Stimulated activated CD8-positive, alpha-beta memory T cell treated with anti-CD3 and anti-CD28 coated beads, Interleukin-4, amount 100 ng/mL, for 48 hours (primary cell): ENCODE data around the gene ARPP19.
"Not testable (repeated sequence)": the region's sequence is repeated elsewhere in the genome, so short reads cannot be mapped to it uniquely, and the experiment has no call there.

Source experiments
- DNase-seq: peaks from one replicate; pipeline ENCODE4 v3.0.0-alpha.2; 2020

ARPP19 gene

GRCh38 chr15:52546031-52546751 lies 22.6 kb downstream of the ARPP19 start:
- DNase-seq, result no peak

DNA sequence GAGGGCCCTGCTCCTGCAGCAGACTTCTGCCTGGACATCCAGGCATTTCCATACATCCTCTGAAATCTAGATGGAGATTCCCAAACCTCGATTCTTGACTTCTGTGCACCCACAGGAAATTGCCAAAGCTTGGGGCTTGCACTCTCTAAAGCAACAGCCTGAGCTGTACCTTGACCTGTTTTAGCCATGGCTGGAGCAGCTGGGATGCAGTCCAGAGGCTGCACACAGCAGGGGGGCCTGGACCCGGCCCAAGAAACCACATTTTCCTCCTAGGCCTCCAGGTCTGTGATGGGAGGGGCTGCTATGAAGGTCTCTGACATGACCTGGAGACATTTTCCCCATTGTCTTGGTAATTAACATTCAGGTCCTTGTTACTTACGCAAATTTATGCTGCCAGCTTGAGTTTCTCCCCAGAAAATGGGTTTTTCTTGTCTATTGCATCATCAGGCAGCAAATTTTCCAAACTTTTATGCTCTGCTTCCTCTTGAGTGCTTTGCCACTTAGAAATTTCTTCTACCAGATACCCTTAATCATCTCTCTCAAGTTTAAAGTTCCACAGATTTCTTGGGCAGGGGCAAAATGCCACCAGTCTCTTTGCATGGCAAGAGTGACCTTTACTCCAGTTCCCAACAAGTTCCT lies 28.3 kb downstream of the ARPP19 start:
- DNase-seq, result no peak

DNA sequence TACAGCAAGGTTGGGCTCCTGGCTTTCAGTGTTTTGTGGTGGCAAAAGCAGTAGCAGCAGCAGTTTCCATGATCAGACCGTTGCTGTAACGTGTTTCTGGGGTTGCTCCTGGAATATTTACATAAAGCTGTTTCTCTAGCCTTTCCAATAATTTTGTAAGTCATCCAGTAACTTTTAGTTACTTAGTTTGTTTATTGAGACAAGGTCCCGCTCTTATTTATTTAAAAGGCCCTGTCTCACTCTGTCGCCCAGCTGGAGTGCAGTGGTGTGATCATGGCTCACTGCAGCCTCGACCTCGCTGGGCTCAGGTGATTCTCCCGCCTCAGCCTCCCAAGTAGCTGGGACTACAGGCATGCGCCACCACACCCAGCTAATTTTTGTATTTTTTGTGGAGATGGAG lies 31.4 kb downstream of the ARPP19 start:
- DNase-seq, result no peak

DNA sequence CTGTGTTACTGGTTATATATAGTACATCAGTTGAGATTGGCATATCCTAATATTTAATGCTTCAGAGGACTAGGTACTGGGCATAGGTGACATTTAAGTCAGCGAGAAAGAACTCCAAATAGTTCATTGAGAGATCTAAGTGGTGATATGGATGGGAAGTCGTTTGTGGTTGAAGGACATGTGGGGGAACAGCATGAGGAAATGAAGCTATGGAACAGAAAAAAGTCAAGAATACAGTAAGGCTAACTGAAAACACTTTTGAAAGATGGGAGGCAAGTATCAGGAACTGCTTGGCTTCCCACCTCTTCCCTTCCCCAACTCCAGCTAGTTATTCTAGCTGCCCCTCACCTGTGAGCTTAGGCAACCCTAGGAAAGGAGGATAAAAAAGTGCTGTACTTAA lies 36.4 kb downstream of the ARPP19 start:
- DNase-seq, result no peak

GRCh38 chr15:52529940-52530339 lies 38.9 kb downstream of the ARPP19 start:
- no peak for DNase-seq

GRCh38 chr15:52529341-52529924 lies 39.4 kb downstream of the ARPP19 start:
- peak; percentile 48 for DNase-seq

GRCh38 chr15:52528564-52529340 lies 40.1 kb downstream of the ARPP19 start, which contains the start of gene MYO5A:
Gene MYO5A (minus strand): TSS chr15:52528880. CDS start chr15:52528806, 74 bp downstream.
- peak; percentile 80 for DNase-seq

DNA sequence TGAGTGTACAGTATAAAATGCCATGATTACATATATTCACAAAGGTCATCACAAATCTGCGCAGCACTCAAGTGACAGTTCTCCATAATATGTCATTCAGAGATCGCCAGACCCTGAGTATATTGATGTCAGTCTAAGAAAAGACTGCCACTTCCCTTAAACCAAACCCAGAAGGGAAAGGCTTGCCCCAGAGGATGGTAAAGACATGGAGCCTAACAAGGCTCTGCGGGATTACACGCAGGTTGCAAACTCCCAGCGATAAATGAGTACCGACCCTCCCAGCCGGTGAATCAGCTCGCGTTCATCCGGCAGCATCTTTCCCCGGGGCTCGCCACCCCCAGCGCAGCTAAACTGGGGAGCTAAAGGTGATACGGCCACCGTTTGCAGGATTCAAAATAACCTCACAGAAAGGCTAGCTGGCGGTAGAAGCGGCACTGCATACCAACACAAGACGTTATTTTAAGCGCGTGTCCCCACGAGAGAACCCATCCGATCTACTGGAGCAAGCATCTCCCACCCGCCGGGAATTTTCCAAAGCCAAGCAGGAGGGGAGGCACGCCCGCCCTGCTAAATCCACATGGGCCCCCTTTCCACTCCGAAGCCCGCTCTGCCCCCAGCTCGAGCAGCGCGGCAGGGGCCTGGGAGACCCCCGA lies 40.8 kb downstream of the ARPP19 start:
- DNase-seq, result peak; percentile 73

DNA sequence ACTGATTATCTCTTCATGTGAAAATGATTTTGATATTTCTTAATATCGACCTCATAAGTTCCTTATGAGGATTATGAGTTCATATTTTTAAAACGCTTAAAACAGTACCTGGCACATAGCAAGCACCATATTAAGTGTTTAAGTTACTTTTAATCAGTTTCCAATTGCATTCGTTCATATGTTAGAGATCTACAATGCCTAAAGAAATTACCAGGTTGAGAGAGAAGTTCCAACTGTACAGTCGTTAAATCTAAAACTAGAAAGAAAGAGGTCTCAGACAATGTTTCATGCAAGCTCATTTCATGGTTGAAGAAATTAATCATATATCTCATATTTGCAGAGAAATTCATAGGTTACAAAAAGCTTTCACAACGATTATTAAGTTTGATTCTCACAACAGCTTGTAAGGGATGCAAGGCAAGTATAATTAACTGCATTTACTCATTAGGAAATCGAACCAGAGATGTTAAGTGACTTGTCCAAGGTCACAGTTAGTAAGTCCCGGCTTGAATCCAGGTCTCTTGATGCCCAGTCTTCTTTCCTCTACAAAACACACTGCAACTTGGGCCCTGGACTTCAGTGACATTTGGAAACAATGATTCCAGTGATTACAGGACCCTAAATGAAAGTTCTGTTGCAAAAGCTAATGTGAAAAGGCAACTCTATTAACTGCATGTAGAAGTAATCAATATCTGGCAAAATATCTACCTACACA lies 41.5 kb downstream of the ARPP19 start:
- no peak for DNase-seq

GRCh38 chr15:52524223-52525136 lies 44.4 kb downstream of the ARPP19 start:
- DNase-seq, result no peak

- DNase-seq, result no peak
Measured at GRCh38 chr15:52523647-52524046, 45.2 kb downstream of the ARPP19 start.

- no peak for DNase-seq
Measured at GRCh38 chr15:52523192-52523591, 45.6 kb downstream of the ARPP19 start.

- DNase-seq, result no peak
Measured at GRCh38 chr15:52521682-52522081, 47.1 kb downstream of the ARPP19 start.

- DNase-seq, result no peak
Measured at GRCh38 chr15:52520421-52520820, 48.4 kb downstream of the ARPP19 start.

GRCh38 chr15:52518487-52519371 lies 50.1 kb downstream of the ARPP19 start:
- DNase-seq, result no peak

GRCh38 chr15:52517014-52517413 lies 51.8 kb downstream of the ARPP19 start:
- no peak for DNase-seq

DNA sequence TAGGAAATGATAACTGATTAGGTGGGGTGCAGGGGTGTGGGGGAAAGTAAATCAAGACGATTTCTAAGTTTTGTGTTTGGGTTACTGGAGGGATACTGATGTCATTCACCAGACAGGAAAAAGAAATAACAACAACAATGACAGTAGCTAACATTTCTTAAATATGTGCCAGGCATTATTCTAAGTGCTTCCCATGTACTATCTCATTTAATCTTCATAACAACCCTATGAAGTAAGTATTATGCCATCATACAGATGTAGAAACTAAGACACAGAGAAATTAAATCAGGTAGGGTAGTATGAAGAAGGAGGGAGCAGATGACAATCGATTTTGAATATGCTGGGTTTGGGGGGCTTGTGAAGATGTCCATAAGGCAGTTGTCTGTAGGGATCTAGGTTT lies 53.5 kb downstream of the ARPP19 start:
- DNase-seq, result no peak

GRCh38 chr15:52514482-52514881 lies 54.3 kb downstream of the ARPP19 start:
- DNase-seq, result no peak

- not testable (repeated sequence) for DNase-seq
Measured at GRCh38 chr15:52512869-52513268, 56.0 kb downstream of the ARPP19 start.

GRCh38 chr15:52511084-52511483 lies 57.7 kb downstream of the ARPP19 start:
- DNase-seq, result no peak
